Epithelial cell of prostate (primary cell): ENCODE data around the gene ADPRS.

ENCODE experiments used
- DNase-seq: peaks from one replicate; pipeline ENCODE4 v3.0.0-alpha.2; 2011; ENCODE audit warnings: low read depth, low spot score
- H3K27ac ChIP-seq: fragments of 450-650 bp; 2 replicates; pipeline ENCODE4 v1.5.1; 2017; ENCODE audit warnings: mild to moderate bottlenecking

ADPRS gene

DNA sequence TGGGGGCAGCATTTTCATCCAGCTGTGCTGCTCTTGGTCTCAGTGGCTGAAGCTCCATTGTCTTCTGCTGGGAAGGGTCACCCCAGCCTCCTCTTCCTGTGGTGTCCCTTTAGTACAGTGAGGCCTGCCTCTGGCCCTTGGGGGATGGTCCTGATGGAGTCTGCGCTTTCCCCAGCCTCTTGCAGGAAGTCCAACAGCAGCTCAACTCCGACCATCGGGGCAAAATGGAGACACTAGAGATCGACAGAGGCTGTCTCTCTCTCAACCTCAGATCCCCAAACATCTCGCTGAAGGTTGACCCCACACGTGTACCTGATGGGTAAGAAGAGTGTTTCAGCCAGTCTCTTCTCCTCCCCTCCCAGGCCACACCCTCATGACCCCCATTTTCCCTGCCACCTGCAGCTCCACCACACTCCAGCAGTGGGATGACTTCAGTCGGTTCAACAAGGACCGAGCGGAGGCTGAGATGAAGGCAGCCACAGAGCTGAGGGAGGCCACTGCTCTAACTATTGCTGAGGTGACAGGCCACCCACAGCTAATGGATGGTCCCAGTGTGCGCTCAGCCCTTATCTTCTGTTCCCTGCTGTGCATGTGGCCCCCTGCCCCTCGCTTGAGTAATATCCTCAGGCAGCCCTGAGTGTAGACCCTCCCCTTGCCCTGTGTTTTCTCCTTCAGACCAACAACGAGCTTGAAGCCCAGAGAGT, 2.0 kb upstream of the ADPRS start:
- no peak overlapping the region for H3K27ac ChIP-seq
- DNase-seq, result no peak

DNA sequence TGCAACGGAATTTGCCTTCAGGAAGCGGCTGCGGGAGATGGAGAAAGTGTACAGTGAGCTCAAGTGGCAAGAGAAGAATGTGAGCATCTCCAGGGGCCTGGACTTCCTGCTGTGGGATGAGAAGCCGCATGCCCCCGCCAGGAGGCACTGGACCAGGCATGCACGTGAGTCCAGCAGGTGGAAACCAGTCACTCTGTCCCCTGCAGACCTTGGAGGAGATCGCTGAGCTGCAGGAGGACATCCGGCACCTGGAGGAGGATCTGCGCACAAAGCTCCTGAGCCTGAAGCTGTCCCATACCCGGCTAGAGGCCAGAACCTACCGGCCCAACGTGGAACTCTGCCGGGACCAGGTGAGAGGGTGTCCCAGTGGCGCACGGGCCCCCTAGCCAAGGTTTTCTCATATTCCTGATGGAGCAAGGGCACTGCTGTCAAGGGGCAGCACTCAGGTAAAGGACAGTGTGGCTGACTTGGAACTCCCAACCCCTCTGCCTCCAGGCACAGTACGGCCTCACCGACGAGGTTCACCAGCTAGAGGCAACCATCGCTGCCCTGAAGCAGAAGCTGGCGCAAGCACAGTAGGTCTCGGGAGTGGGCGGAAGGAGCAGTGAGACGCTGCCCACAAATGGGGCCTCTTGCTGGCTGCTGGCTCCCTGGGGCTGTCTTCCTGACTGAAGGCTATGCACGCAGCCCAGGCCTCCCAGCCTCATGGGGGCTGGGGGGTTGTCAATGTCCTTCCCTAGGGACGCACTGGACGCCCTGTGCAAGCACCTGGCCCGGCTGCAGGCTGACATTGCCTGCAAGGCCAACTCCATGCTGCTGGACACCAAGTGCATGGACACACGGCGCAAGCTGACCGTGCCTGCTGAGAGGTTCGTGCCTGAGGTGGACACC, 1.2 kb upstream of the ADPRS start:
- no peak overlapping the region for H3K27ac ChIP-seq
- no peak for DNase-seq

DNA sequence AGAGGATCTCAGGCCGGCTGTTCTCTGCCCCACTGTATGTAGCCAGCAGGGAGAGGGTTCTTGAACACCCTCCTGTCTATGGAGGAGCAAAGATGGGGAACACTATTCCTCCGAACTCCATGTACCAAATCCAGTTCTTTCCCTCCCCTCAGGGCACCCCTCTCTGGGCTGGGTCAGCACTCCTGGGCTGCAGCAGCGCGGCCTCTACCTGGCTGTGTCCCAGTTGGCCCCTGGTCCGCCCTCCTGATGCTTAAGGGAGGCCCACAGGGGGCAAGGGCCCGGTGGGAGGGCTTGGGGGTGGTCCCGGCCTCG, 471 bp upstream of the ADPRS start:
- no peak overlapping the region for H3K27ac ChIP-seq
- no peak for DNase-seq

DNA sequence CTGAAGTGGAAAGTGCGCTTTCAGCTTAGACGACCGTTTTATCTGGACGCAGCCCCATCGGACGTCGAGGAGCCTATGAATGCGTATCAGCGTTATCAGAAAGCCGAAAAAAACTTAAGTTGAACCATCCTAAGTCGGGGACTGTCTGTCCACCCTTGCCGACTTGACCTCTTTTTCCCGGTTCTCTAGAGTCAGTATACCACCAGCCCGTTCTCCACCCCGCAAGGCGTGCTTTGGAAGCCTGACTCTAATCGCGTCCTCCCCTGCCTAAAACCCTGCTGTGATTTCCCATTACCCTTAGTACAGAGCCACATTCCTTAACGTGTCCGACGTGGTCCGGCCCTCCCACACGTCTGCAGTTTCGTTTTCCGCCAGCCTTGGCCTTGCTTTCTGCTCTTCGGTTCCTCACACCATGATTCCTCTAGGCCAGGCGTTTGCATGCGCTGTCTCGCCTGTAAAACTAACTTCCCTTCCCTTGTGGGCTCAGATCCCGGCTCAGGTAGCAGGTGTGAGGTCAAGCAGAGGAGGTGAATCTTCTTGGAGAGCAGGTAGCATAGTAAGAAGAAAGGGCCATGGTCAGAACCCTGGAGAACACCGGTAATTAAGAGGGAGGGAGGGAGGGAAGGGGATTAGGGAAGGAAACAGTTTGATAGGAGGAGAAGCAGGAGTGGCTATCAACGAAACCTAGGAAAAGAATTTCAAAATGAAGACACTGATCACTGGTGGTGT, 865 bp downstream of the ADPRS start:
- peak overlapping the region; percentile 75 for H3K27ac ChIP-seq
- DNase-seq, result no peak

DNA sequence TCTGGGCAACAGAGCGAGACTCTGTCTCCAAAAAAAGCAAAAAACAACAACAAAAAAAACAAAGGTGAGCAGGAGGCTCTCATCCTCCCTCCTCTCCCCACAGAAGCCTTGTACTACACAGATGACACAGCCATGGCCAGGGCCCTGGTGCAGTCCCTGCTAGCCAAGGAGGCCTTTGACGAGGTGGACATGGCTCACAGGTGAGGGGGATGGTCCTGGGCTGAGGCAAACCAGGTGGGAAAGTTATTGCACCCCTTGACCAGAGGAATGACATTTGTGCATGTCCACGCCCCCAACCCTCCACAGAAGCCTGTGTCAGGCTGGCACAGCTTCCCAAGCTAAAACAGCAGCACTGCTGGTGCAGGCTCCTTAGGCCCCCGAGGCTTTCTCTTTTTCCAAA, 2.4 kb downstream of the ADPRS start:
- no peak overlapping the region for H3K27ac ChIP-seq
- DNase-seq, result no peak

DNA sequence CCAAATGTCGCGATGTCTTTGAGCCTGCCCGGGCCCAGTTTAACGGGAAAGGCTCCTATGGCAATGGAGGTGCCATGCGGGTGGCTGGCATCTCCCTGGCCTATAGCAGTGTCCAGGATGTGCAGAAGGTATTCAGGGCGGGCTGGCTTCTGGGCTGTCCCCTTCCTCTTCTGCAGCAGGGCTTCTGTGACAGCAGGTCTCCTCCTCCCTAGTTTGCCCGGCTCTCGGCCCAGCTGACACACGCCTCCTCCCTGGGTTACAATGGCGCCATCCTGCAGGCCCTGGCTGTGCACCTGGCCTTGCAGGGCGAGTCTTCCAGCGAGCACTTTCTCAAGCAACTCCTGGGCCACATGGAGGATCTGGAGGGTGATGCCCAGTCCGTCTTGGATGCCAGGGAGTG, 3.0 kb downstream of the ADPRS start:
- no peak for DNase-seq
- no peak overlapping the region for H3K27ac ChIP-seq

DNA sequence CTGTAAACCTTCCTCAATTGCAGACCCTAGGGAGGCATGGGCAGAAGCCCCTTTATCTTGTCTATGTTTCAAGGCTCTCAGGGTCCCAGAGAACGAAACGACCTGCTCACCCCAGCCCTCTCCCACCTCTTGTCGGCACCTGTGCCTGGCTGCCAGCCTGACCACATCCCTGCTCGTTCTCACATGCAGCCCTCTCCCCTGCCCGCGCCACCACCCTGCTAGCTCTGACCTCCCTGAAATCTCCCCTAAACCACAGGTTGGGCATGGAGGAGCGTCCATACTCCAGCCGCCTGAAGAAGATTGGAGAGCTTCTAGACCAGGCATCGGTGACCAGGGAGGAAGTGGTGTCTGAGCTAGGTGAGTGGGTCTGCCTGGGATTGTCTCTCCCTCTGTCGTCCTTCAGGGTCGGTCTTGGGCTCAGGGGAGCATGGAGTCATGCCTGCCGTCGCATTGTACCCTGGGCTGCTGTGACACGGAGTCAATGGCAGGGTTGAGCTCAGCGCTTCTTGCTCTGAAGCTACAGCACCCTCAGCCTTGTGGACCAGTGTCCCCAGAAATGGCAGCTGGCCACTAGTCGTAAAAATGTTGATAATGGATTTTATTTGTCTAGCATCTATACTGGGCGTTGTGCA, 3.6 kb downstream of the ADPRS start:
- H3K27ac ChIP-seq, result no peak overlapping the region
- no peak for DNase-seq

DNA sequence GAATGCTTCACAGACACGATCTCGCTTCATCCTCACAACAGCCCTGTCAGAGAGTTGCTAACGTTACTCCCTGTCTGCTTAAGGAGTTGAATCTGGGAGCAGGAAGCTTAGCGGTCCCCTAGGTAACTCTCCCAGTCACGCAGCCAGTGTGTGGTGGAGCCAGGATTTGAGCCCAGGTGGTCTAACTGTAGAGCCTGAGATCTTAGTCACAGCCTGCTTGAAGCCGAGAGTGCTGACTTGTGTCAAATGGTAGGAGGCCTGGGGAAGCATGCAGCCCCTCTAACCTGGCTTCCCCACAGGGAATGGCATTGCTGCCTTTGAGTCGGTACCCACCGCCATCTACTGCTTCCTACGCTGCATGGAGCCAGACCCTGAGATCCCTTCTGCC, 4.1 kb downstream of the ADPRS start:
- DNase-seq, result no peak
- no peak overlapping the region for H3K27ac ChIP-seq

DNA sequence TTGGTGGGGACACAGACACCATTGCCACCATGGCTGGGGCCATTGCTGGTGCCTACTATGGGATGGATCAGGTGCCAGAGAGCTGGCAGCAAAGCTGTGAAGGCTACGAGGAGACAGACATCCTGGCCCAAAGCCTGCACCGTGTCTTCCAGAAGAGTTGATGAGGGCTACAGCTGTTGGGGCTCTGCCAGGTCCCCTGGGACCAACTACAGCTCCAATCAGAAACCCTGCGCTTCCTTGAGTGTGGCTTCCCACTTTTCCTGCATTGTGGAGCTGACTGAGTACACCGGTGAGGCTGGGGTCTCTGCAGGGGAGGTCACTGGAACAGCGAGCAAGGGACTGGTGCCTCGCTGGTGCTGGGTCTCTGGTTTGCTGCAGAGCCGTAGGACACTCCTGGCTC, 4.5 kb downstream of the ADPRS start:
- no peak overlapping the region for H3K27ac ChIP-seq
- DNase-seq, result no peak

DNA sequence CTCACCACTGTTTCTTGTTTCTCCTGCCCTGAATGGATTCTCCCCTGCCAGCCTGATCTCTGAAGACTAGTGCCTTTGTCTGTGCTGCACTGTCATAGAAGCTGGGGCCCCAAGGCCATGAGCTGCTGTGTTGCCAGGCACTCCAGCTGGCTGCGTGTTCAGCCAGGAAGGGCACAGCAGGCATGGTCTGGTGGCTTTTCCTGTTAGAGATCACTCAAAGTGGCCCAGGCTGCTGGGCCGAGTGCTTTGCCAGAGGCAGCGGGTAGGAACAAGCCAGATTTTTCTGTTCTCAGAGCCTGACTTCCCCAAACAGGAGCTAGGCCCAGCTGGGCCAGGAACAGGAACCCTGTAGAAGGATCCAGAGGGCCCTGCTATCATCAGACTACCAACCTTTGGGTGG, 5.2 kb downstream of the ADPRS start:
- DNase-seq, result no peak
- H3K27ac ChIP-seq, result no peak overlapping the region

DNA sequence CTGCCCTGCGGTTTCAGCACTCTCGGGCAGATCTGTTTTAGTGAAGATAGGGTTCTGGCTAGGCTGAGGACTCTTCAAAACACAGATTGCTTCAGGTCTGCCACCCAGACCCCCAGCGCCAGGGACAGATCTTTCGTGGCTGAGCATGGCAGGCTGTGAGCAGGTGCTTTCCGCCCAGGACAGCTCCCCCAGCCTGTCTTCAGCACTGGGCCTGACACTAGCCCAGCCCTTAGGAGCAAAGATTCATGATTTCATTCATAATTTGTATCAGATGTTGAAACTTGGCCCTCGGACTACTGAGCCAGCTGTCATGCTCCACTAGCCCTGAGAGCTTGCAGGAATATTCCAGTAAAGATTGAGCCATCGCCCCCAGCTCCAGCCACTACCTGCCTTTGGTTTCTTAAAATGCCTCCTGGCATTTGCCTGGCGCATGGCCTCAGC, 5.9 kb downstream of the ADPRS start:
- no peak for DNase-seq
- H3K27ac ChIP-seq, result no peak overlapping the region

DNA sequence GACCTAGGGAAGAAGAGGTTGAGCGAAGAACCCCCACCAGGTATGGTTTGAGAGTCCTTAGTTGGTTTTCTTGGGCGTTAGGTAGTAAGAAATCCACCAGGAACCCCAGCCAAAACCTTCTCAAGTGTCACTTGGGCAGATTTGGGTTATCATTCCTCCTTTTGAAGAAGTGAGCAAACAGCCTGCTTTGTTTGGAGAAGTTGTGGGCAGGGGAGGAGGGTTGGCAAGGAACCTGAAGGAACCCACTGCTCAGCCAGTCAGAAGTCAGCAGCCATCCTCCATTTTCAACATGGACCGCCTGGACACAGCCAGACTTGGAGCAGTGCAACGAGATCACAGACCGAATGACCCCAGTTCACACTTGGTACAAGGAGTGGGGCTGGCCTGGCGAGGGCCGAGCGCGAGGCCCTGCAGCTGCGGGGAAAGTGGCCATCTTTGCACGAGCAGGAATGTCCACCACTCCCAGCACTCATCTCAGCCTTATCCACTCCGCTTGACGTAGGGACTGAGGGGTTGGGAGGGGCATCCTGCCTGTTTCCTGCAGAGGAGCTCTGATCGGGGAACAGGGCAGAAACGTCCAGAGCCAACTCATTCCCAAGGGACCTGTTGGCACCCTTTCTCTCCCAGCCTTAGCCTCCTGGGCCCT, 7.2 kb downstream of the ADPRS start:
- no peak overlapping the region for H3K27ac ChIP-seq
- no peak for DNase-seq

DNA sequence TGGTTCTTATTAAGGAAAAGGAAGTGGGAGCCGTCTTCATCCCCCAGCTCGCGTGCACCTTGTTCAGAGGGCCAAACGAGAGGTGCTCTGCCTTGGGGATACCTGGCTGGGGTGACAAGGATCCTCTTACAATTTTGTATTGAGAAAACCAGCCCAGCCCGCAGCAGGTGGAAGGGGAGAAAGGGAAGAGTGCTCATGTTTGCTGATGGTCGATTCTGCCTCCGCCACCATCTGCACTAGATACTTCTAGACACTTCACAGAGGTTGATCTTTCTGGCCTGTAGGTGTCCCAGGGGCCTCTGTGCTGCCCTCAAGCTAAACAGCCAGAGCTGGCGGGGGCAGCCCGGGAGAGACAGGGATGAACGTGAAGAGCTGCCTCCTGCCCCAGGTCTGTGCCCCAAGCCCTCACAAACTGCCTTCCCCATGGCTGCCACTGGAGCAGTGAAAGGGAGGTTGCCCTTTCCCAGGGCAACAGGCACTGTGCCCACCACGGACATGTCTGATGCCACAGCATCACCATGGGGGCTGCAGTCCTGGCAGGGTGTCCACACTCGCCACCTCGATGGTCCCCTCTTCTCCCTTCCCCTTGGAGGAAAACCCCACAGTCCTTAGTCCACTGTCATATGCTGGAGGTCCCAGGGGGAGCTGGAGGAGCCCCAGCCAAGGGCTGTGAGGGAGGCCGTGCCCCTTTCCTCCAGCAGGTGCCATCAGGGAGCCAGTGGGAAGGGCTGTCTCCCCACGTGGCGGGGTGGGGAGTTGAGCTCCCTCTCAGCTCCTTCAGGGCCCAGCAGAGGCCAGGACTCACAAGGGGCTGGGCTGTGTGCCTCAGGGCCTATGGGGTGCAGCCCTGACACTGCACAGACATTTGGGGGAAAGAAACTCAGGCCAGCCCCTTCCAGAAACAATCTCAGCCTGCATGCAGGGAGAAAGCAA, 8.1 kb downstream of the ADPRS start:
- no peak overlapping the region for H3K27ac ChIP-seq
- DNase-seq, result no peak

DNA sequence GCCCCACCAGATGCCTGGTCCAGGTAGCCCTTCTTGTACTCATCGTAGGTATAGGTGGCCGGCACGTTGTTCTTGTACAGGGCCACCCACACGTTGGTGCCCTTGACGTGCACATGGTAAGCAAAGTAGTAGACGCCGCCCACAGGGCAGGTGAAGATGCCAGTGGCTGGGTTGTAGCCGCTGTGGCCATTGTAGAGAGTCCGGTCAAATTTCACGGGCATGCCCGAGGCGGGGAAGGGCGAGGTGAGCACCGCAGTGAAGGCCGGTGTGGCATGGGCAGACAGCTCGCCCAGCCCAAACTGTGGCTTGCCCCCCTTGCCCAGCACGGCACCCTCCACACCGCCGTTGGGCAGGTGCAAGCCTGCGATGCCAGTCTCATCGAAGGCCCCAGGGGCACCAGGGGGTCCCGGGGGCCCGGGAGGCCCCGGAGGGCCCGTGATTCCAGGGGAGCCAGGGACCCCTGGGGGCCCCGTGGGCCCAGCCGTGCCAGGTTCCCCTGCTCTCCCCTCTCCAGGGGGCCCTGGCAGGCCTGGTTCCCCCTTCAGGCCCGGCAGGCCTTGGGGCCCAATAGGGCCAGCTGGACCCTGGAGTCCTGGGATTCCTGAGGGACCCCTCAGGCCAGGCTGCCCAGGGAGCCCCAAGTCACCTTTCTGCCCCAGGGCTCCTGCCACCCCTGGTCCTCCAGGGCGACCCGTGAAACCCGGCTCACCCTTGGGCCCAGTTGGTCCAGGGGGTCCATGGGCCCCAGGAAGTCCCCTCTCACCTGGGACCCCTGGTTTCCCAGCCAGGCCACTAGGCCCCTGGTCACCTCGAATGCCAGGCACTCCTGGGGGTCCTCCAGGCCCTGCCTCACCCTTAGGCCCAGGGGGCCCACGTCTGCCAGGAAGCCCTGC, 9.2 kb downstream of the ADPRS start:
- H3K27ac ChIP-seq, result no peak overlapping the region
- DNase-seq, result no peak

DNA sequence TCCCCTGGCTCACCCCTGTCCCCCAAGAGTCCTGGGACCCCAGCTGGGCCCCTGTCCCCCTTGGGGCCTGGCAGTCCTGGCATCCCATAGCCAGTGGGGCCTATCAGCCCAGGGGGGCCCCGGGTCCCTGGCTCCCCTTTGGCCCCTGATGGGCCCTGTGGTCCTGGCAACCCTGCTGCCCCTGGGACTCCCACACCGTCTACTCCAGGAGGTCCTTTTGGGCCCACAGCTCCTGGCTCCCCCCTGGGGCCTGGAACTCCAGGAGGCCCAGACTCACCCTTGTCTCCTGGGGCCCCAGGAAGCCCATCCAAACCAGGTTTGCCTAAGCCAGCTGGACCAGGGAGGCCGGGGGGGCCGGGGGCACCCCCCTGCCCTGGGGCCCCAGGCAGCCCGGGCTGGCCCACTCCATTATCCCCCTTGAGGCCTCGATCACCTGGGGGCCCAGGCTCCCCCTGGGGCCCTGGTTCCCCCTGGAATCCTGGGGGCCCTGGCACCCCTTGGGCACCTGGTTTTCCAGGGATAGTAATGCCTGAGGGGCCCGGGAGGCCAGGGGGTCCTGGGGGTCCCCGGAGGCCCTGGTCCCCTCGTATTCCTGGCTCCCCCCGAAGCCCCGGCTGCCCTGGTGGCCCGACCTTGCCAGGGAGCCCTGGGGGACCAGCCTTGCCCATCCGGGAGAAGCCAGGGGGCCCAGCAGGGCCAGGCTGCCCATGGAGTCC, 10.1 kb downstream of the ADPRS start:
- no peak overlapping the region for H3K27ac ChIP-seq
- DNase-seq, result no peak

DNA sequence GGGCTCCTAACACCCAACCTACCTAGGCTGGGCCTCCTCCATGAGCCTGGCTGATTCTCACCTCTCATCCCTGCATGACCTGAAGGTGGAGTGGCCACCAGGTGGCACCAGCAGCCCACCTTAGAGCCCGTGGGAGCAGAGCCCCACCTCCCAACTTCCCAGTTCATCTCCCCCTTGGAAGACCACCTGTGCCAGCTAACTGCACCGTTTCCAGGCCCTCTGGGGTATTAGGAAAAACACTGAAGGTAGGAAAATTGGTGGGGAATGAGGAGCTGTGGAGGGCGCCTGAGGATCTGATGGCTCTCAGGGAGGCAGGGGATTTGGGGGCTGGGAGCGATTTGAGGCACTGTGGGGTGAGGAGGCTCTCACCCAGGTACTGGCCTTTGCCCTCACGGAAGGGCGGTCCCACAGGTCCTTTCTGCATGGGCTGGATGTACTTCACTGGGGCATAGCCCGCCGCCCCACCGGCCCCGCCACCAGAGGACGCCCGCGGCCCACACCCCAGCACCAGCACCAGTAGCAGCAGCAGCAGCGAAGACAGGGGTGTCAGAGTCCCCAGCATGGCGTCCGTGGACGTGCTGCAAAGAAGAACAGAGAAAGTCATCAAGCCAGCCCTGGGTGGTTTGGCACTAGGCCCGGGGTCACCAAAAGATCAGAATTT, 11.1 kb downstream of the ADPRS start:
- no peak for DNase-seq
- no peak overlapping the region for H3K27ac ChIP-seq

DNA sequence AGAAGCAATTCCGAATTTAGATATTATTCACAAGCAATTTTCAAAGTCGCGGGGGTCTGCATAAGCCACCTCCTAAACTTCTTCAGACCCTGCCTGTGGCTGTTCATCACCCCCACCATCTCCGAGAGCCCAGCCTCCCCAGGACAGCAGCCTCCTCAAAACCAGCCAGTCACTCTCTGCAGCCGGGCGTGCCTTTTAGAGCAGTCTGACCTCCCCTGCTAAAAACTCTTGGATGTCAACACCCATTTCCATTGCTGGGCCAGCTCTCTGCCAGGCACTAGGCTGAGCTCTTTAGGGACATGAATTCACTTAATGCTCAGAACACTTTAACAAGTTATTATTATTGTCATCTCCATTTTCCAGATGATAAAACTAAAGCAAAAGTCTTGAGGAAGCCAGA, 11.7 kb downstream of the ADPRS start:
- no peak for DNase-seq

More for the DNA sequence above, 11.7 kb downstream of the ADPRS start:
- no peak overlapping the region for H3K27ac ChIP-seq
